HepG2 (cell line): ENCODE results near the gene ETF1. TPM values are rescaled to one million over a fixed set of nuclear protein-coding genes. Genes with fewer than 3 reads are reported as not detected.
A peak's percentile ranks its signal among the peaks of the same experiment; 100 is the strongest.

ENCODE experiments used
- ATAC-seq: fragments of 200-7000 bp; cut with Tn5 transposase; 3 replicates; pipeline ENCODE4 v1.9.1; 2020; ENCODE audit warnings: mild to moderate bottlenecking, moderate library complexity
- BruUV-seq: library from RNA; stranded (reverse); fragments of 400-500 nt; replicated peaks from 2 replicates; lab custom pipeline; 2021; lab: Mats Ljungman, UMichigan
- CTCF ChIA-PET: fragments of 300-600 bp; formaldehyde crosslinking; extraction: SDS; loops from one replicate; lab custom pipeline; 2021; ENCODE audit warnings: low total read pairs, inconsistent platforms, low intra/inter-chr PET ratio; lab: Yijun Ruan, JAX
- POLR2A ChIA-PET: fragments of 350-600 bp; sonication (Branson Sonifier 250); formaldehyde crosslinking; loops from one replicate; lab custom pipeline; 2020; ENCODE audit warnings: antibody characterized with exemption, inconsistent platforms; lab: Yijun Ruan, JAX
- DNase-seq: peaks from one replicate; pipeline ENCODE4 v3.0.0-alpha.2; 2015; ENCODE audit warnings: low spot score
- FAIRE-seq: peaks from 3 replicates; lab custom pipeline; 2011; peaks lifted over from hg19 to GRCh38; lab: Jason Lieb, UNC
- H2AFZ ChIP-seq: one replicate; pipeline ENCODE4 v1.6.1; 2011; ENCODE audit warnings: low read length, inconsistent platforms
- H3K27ac ChIP-seq: fragments of 300-600 bp; 3 replicates; pipeline ENCODE4 v1.8.0; 2011; ENCODE audit warnings: mixed run types, mild to moderate bottlenecking, mixed read lengths, low read length, inconsistent platforms; ENCODE audit not compliant: insufficient read depth; ENCODE audit errors: extremely low read length
- H3K27me3 ChIP-seq, 2 experiments: fragments of 200-600 bp in 1 of 2; 2 replicates in 1 of 2; 3 replicates in 1 of 2; pipeline versions ENCODE4 v1.6.0 to v1.8.0; 2011; ENCODE audit warnings: low read length in 2 of 2, mild to moderate bottlenecking in 2 of 2, moderate library complexity in 2 of 2, inconsistent platforms in 1 of 2; ENCODE audit not compliant: insufficient read depth in 2 of 2, control insufficient read depth in 1 of 2
- H3K36me3 ChIP-seq, 2 experiments: fragments of 200-600 bp in 1 of 2; replicated peaks in 1 of 2; 2 replicates in 1 of 2; 3 replicates in 1 of 2; pipeline versions ENCODE4 v1.5.1 to v1.8.0; 2011; ENCODE audit warnings: low read length in 2 of 2, inconsistent platforms in 1 of 2; ENCODE audit not compliant: insufficient read depth in 2 of 2, control insufficient read depth in 1 of 2
- H3K4me1 ChIP-seq: 2 replicates; pipeline ENCODE4 v1.5.1; 2012; ENCODE audit warnings: low read length, inconsistent platforms; ENCODE audit not compliant: insufficient read depth
- H3K4me2 ChIP-seq: 2 replicates; pipeline ENCODE4 v1.6.0; 2011; ENCODE audit warnings: low read depth, low read length, inconsistent platforms
- H3K4me3 ChIP-seq, 3 experiments: fragments of 200-600 bp in 1 of 3; sonication (generic), shearing (Covaris generic) in 1 of 3; replicated peaks in 1 of 3; 2 replicates each; pipeline ENCODE4 v1.5.1; 2011 to 2016; ENCODE audit warnings: low read length in 3 of 3, inconsistent platforms in 2 of 3, low read depth in 2 of 3, mild to moderate bottlenecking in 2 of 3, control low read depth in 1 of 3, mixed read lengths in 1 of 3; ENCODE audit not compliant: insufficient read depth in 1 of 3
- H3K79me2 ChIP-seq: one replicate; pipeline ENCODE4 v1.6.1; 2011; ENCODE audit warnings: low read length, inconsistent platforms; ENCODE audit not compliant: insufficient read depth
- H3K9ac ChIP-seq: 2 replicates; pipeline ENCODE4 v1.6.0; 2011; ENCODE audit warnings: mild to moderate bottlenecking, low read depth, low read length, inconsistent platforms; ENCODE audit not compliant: insufficient read depth
- H3K9me3 ChIP-seq: 2 replicates; pipeline ENCODE4 v1.5.1; 2012; ENCODE audit warnings: mild to moderate bottlenecking, low read length
- H4K20me1 ChIP-seq: 2 replicates; pipeline ENCODE4 v1.6.0; 2011; ENCODE audit warnings: inconsistent platforms, mild to moderate bottlenecking, low read length, moderate library complexity; ENCODE audit not compliant: insufficient read depth
- ARID3A ChIP-seq: IDR thresholded peaks from 2 replicates; pipeline ENCODE4 v1.6.1; 2012; ENCODE audit warnings: low read depth, low read length, improper control_type of control experiment
- CBX2 ChIP-seq, 2 experiments: fragments of 200-600 bp in 1 of 2; sonication (generic); formaldehyde crosslinking in 1 of 2; IDR thresholded peaks; 2 replicates each; pipeline versions ENCODE4 v1.7.0 to v1.8.1; 2018 to 2022; ENCODE audit warnings: low read depth in 2 of 2, low read length in 1 of 2, mild to moderate bottlenecking in 1 of 2, missing genetic modification reagents in 1 of 2
- E2F5 ChIP-seq: sonication (generic); formaldehyde crosslinking; conservative IDR thresholded peaks from 2 replicates; pipeline ENCODE4 v1.4.0; 2020; ENCODE audit warnings: missing genetic modification reagents
- IRX3 ChIP-seq: sonication (generic); formaldehyde crosslinking; IDR thresholded peaks from 2 replicates; pipeline ENCODE4 v1.8.1; 2023; ENCODE audit warnings: mild to moderate bottlenecking, low read depth, missing genetic modification reagents, borderline replicate concordance
- MXI1 ChIP-seq: IDR thresholded peaks from 3 replicates; pipeline ENCODE4 v1.6.1; 2012; ENCODE audit warnings: low read depth, low read length, inconsistent platforms, borderline replicate concordance
- PREB ChIP-seq: sonication (generic); formaldehyde crosslinking; IDR thresholded peaks from 2 replicates; pipeline ENCODE4 v1.4.0; 2020; ENCODE audit warnings: missing genetic modification reagents
- SALL2 ChIP-seq: sonication (generic); formaldehyde crosslinking; IDR thresholded peaks from 2 replicates; pipeline ENCODE4 v1.8.1; 2023; ENCODE audit warnings: mild to moderate bottlenecking, missing genetic modification reagents, inconsistent platforms
- ZKSCAN8 ChIP-seq: IDR thresholded peaks from 2 replicates; pipeline ENCODE4 v1.6.1; 2016; ENCODE audit warnings: borderline replicate concordance, missing genetic modification reagents, missing compliant biosample characterization
- ZMYM3 ChIP-seq: sonication (generic); formaldehyde crosslinking; IDR thresholded peaks from 2 replicates; pipeline ENCODE4 v1.5.1; 2020; ENCODE audit warnings: mild to moderate bottlenecking, missing genetic modification reagents
- ZNF160 ChIP-seq: sonication (generic); formaldehyde crosslinking; IDR thresholded peaks from 2 replicates; pipeline ENCODE4 v1.8.0; 2022; ENCODE audit warnings: mild to moderate bottlenecking, inconsistent platforms, missing genetic modification reagents
- ZNF207 ChIP-seq: fragments of 450-650 bp; IDR thresholded peaks from 2 replicates; pipeline ENCODE4 v1.6.1; 2016; ENCODE audit warnings: antibody characterized with exemption, borderline replicate concordance
- ZNF572 ChIP-seq: sonication (generic); formaldehyde crosslinking; IDR thresholded peaks from 2 replicates; pipeline ENCODE4 v1.5.1; 2020; ENCODE audit warnings: mild to moderate bottlenecking, missing genetic modification reagents
- ZNF674 ChIP-seq: sonication (generic); formaldehyde crosslinking; IDR thresholded peaks from 2 replicates; pipeline ENCODE4 v1.5.0; 2020; ENCODE audit warnings: low read depth, mild to moderate bottlenecking, missing genetic modification reagents
- ZNF878 ChIP-seq: sonication (generic); formaldehyde crosslinking; IDR thresholded peaks from 2 replicates; pipeline ENCODE4 v1.8.1; 2023; ENCODE audit warnings: mild to moderate bottlenecking, missing genetic modification reagents, moderate library complexity
- ZSCAN25 ChIP-seq: sonication (generic); formaldehyde crosslinking; IDR thresholded peaks from 2 replicates; pipeline ENCODE4 v1.8.0; 2022; ENCODE audit warnings: mild to moderate bottlenecking, missing genetic modification reagents
- WGBS: methylation state at CpG from one replicate; pipeline ENCODE4 v1.1.6; 2017; ENCODE audit warnings: low lambda C conversion rate; 5-methylcytosine and 5-hydroxymethylcytosine counted together
- in situ Hi-C: cut with HindIII; loops from 2 replicates; pipeline ENCODE4 v1.10.0; 2017; ENCODE audit warnings: low pct_unique_long_range_greater_than_20kb; ENCODE audit not compliant: extremely low pct_ligation_motif_present
- intact Hi-C: fragments of 100-400 bp; cut with micrococcal nuclease; formaldehyde crosslinking; loops from one replicate; pipeline ENCODE4 v1.10.0; 2022; ENCODE audit not compliant: unreplicated experiment
- polyA plus RNA-seq, 8 experiments: library from polyadenylated mRNA; depleted of rRNA in 3 of 8; stranded (reverse) in 7 of 8; unstranded in 1 of 8; fragments of >200 nt; fragmentation: Illumina TruSeq in 4 of 8; extraction: Trizol in 4 of 8; gene quantifications; 2 replicates each; pipeline versions ENCODE4 v1.2.1 to v1.2.3, GENCODE V29; 2011 to 2016; ENCODE audit warnings: low read depth in 4 of 8, missing spikeins in 1 of 8, mixed read lengths in 1 of 8; ENCODE audit not compliant: insufficient read depth in 1 of 8
- total RNA-seq, 5 experiments: library from RNA; depleted of rRNA; stranded (reverse); fragments of >200 nt; fragmentation: Illumina TruSeq; extraction: Trizol; gene quantifications; 2 replicates each; pipeline ENCODE4 v1.2.3, GENCODE V29; 2016; ENCODE audit warnings: low read depth in 1 of 5

ETF1 gene
- total and polyA plus RNA-seq, 2 of the 13 experiments (the other 11 are each of a cell fraction or from before 2014, with no cell fraction given) = 52.1 to 184 TPM

GRCh38 chr5:138465261-138466124, 77.5 kb downstream of the ETF1 start, which contains the start of gene EGR1 (continued):
- peak; percentile 5; the same call in 1 of the 3 replicates for TF ChIP-seq MXI1

GRCh38 chr5:138464388-138465260, 78.4 kb downstream of the ETF1 start:
- WGBS = 0% methylated on average over 23 of the region's 64 CpGs
- ChIA-PET CTCF (interaction anchor here (1.1 to 2.5 kb wide), 2 partner anchors 27 to 39 kb away, joined by 4 to 29 read pairs; no protein-coding TSS in a partner anchor), POLR2A (interaction anchor here (0.6 to 4.0 kb wide), 17 partner anchors 15 to 808 kb away, joined by 3 to 58 read pairs (median 4); partner anchors contain the start of genes ETF1 and HSPA9)
- Histone ChIP-seq H3K79me2 (peaks cover 3% of the 10 kb centered on the region), H3K4me3 (peak overlapping the region; percentile 69 to 91 (median 78)), H3K27ac (peak overlapping the region; percentile 95), H2AFZ (no peak overlapping the region), H3K9ac (peak overlapping the region; percentile 86), H3K4me2 (peak overlapping the region; percentile 98), H4K20me1 (peaks cover 3% of the 10 kb centered on the region; the same call in 1 of the 2 replicates), H3K27me3 (no peaks in the 10 kb centered on the region), H3K36me3 (peaks cover 0 to 7% of the 10 kb centered on the region in 2 experiments; a peak in 2 of 5 replicates), H3K4me1 (peaks cover 50% of the 10 kb centered on the region), H3K9me3 (no peaks in the 10 kb centered on the region)
- intact Hi-C loops = loop anchor here (1.0 to 2.0 kb wide), 3 partner anchors 29 to 78 kb away; partner anchors contain the start of gene ETF1
- BruUV-seq = TSS peak; percentile 89
- DNase-seq (peak; percentile 97), ATAC-seq (peak; percentile 75), FAIRE-seq (peak; percentile 90)
- in situ Hi-C loops = loop anchor here (5.0 kb wide), 2 partner anchors 38 to 78 kb away; partner anchors contain the start of gene ETF1
- TF ChIP-seq ZMYM3 (CRISPR knock-in tag) (no peak), ZKSCAN8 (CRISPR knock-in tag) (no peak), ZNF207 (no peak), PREB (CRISPR knock-in tag) (no peak), ZNF674 (no peak; the same call in 1 of the 2 replicates), SALL2 (CRISPR knock-in tag) (no peak; the same call in 1 of the 2 replicates), ZSCAN25 (CRISPR knock-in tag) (peak; percentile 34; the same call in 1 of the 2 replicates), ARID3A (no peak), E2F5 (CRISPR knock-in tag) (no peak), IRX3 (CRISPR knock-in tag) (no peak), ZNF572 (CRISPR knock-in tag) (0 out of 2 replicates have a peak, but pooled peaks have one; percentile 45), CBX2 (IDR thresholded peaks at IDR 0.05; ENCODE audit: low read depth, low read length) (no peak), CBX2 (CRISPR knock-in tag; IDR thresholded peaks at IDR 0.05; ENCODE audit: low read depth) (no peak), ZNF160 (CRISPR knock-in tag) (peak; percentile 23), ZNF878 (CRISPR knock-in tag) (peak; percentile 30; the same call in 1 of the 2 replicates)
